Mammary epithelial cell (primary cell): ENCODE data around the gene TMEM138.

ENCODE experiments used
- CTCF ChIP-seq, 2 donors: IDR thresholded peaks in 1 of 2; conservative IDR thresholded peaks in 1 of 2; 2 replicates each; pipeline ENCODE4 v1.5.1; 2011 to 2012; ENCODE audit warnings: inconsistent platforms in 2 of 2, low read length in 2 of 2, mild to moderate bottlenecking in 2 of 2, control low read depth in 1 of 2, low read depth in 1 of 2; ENCODE audit not compliant: insufficient read depth in 1 of 2; ENCODE audit errors: extremely low read depth in 1 of 2
- EZH2 ChIP-seq: IDR thresholded peaks from 2 replicates; pipeline ENCODE4 v1.6.1; 2012; ENCODE audit warnings: low read length, inconsistent platforms, borderline replicate concordance

- TF ChIP-seq CTCF (conservative IDR thresholded peaks at IDR 0.05 in 1 of 2, IDR thresholded peaks at IDR 0.05 in 1 of 2; ENCODE audit: extremely low read depth in 1 of 2, insufficient read depth in 1 of 2, low read depth in 1 of 2, low read length in 2 of 2) (no peak), EZH2 (no peak)
Measured at GRCh38 chr11:61328351-61328750, 33.8 kb upstream of the TMEM138 start.
